ENCODE data around the gene SERPINA1.

- TF ChIP-seq CTCF (conservative IDR thresholded peaks at IDR 0.05 in 1 of 2, IDR thresholded peaks at IDR 0.05 in 1 of 2; ENCODE audit: extremely low read depth in 1 of 2, insufficient read depth in 1 of 2, low read depth in 1 of 2, low read length in 2 of 2) (no peak), EZH2 (IDR thresholded peaks at IDR 0.05; ENCODE audit: borderline replicate concordance, low read length) (no peak)
Measured at GRCh38 chr14:94364037-94364436, 24.4 kb downstream of the SERPINA1 start.
